ENCODE measurements around the gene DOCK9.

Gene DOCK9

GRCh38 chr13:98972059-98972458 is 5.8 kb downstream of the DOCK9 start:
- no peak for DNase-seq

DNA sequence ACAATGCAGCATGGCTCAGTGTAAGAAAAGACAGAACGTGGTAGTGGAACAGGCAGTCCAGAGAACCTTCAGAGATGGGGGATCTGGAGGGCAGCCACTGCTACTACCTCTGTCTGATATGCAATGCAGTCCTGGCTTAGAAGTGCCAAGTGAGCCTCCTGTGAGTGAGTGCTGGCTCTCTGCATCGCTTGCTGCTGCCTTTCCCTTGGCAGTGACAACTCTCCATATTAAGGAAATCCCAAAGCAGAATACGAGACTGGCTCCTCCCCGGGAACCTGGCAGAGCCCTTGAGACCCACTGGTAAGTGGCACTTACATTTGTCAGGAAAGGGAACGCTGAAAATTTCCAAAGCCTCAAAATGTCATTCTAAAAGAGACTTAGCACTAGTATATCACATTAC is 7.5 kb downstream of the DOCK9 start:
- DNase-seq, result no peak

GRCh38 chr13:98967491-98967890 is 10.4 kb downstream of the DOCK9 start:
- no peak for DNase-seq

DNA sequence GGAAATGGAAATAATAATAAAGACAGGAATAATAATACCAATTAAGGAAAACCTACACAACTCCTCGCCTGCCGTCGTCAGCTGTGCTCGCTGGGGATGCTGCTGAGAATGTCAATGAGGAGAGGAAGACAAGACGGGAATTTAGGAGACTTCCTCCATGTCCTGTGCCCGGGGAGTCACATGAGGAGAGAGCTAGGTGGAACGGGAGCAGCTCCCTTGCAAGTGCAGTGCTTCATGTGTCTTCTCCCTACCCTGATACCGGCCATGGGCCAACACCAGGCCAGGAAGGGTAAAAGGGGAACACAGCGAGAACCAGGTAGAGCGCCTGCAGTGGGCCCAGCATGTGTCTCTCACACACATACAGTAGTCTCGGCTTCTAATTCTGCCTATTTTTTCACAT is 11.8 kb downstream of the DOCK9 start:
- no peak for DNase-seq

DNA sequence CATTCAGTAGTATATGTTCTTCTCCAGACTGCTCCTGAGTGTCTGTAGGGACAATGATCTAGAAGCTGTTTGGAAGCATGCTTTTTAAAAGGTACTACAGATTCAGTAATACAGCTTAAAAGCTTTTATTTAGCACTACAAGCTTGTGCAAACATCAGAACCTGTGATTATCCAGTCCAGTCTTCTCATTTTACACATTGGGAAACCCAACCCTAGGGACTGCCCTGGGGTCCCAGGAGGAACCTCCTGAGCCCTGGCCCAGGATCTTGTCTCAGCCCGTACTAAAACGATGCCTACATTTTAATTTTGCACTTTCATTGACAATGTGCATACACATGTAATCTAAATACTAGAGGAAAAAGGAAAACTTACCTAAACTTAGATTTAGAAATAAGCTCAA is 12.5 kb downstream of the DOCK9 start:
- no peak for DNase-seq

GRCh38 chr13:98963917-98964316 is 13.9 kb downstream of the DOCK9 start:
- no peak for DNase-seq

GRCh38 chr13:98962901-98963590 is 14.8 kb downstream of the DOCK9 start:
- no peak for DNase-seq

DNA sequence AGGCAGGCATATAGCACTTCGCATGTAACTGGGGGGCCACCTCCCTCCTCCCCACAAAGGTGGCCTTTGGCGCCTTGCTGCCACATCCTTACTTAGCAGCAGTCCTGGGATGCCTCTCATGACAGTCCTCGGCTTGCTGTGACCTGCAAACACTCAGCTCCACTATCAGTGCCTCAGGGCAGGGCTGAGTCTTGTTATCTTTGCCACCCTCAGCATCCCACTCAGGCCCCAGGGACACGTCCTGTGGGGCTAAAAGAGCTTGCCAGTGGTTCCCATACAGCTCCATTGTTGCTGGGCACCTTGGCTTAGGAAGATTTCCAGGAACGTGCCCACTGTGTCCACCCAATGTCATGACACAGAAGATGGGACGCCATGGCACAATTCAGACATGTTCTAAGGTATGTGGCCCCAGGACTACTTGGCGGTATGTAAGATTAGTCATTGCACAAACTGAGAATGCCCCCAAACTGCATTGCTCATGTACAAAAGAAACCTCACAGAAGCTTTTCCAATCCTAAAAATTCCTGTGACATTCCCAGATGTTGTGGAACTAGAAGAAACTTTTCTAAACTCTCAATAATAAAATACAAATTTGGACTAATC is 16.3 kb downstream of the DOCK9 start:
- DNase-seq, result no peak

DNA sequence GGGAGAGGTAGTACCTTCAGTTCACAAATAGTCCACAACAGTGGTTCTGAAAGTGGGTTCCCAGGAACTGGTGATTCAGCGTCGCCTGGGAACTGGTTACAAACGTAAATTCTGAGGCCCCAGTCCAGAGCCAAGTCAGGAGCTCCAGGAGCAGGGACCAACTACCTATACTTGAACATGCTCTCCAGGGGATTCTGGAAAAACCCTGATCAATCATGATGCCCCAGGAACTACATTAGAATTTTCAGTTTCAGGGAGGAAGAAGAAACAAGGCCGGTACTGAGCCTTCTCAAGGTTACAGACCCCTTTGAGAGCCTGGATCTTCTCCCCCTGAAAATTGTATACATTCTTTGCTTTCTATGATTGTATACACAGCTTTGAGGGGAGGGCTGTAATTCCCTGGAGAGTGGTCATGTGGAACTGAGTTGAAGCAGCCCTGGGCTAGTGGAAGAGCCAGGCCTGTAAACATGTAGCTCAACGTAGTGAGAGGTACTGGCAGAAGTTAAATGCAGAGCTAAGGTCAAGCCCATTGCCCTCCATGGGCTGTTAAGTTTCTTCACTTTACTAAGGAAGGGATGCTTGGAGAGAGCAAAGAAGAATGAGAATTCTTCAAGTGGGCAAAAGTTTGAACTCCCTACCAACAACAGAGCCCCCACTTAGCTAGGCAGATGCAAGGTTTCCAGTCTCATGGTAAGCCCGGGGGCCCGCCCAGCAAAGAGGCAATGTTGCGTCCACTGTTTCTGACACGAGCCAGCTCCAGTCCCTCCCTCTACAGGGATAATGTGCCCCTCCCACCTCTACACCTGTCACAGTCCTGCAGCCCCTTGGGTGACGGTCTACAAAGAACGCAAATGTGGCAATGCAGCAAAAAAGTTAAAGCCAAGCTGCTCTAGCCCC is 17.0 kb downstream of the DOCK9 start:
- DNase-seq, result no peak

- no peak for DNase-seq
These were observed 17.9 kb downstream of the DOCK9 start for GRCh38 chr13:98959786-98960605.

DNA sequence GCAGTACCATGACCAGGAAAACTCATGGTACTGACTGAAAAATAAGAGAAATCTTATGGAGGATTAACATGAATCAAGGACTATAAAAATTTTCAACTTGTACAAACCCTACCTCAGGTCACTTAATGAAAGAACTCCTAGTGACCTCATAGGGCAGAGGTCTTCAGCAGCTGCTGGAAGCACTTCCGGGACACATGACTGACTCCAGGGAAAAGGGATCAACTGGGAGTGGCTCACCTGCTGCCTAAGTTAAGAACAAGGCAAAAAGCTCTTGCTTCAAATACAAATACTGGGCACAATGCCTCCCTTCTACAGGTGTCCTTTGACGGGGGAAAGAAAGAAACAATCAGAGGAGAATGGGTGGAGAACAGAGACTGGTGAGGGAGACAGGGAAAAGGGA is 18.6 kb downstream of the DOCK9 start:
- no peak for DNase-seq

DNA sequence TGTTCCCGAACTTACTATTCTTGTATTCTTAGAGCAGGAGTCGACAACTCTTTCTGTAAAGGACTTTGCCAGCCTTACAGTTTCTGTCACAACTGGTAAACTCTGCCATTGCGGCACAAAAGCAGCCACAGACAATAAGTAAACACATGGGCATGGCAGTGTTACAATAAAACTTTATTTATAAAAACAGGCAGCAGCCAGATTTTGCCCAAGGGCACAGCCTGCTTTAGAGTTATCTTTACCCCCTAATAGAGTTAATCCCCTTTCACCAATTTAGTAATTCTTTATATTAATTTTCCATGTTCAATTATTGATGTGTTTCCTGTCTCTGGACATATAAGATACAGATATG is 19.4 kb downstream of the DOCK9 start:
- no peak for DNase-seq

DNA sequence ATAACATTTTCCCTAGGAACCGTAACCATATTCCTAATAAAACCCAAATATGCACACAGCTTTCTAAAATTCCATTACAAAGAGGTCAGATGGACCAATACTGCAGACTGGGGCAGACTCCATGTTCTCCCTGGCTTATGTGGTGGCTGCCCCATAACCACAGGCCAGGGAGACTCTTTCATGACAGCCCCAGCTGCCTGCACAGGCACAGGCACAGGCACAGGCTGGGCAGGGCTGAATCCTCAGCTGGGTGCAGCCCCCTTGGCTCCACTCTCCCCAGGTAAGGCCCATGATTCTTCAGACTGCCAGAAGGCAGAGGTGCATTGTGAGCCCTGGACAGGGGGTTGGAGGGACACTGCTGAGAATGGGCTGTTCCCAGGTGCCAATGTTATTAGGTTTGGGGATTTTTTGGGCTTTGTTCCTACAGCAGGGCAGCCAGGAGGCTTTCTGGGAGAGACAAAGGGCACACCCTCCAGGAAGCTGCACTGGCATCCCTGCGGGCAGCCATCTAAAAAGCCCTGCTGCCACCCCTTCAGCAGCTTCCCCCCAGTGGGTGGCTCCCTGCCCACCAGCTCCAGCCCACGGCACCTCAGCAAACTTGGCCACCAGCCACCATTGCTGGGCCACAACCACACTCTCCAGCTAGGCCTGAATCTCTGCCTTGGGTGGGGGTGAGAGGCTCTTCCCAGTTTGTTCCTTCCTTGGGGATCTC is 20.0 kb downstream of the DOCK9 start:
- no peak for DNase-seq

- DNase-seq, result no peak
These were observed 22.5 kb downstream of the DOCK9 start for GRCh38 chr13:98955336-98955735.

DNA sequence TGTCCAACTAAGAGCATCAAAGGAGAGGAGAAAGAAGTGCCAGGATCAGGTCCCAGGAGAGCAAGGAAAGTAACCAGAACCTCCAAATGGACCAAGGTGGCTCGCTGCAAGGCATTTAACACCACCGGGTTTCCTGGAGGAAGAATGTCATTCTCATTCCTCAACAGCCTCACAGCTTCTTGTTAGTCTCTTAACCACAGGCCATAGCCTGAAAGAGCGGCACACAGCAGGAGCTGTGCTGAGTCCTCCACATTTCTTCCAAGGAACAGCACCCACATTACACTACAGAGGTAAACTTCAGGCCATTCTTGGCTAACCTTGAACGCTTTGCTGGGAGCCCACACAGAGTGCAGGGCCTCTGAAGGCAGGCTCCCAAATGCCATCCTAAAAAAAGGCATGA is 23.6 kb downstream of the DOCK9 start:
- no peak for DNase-seq

DNA sequence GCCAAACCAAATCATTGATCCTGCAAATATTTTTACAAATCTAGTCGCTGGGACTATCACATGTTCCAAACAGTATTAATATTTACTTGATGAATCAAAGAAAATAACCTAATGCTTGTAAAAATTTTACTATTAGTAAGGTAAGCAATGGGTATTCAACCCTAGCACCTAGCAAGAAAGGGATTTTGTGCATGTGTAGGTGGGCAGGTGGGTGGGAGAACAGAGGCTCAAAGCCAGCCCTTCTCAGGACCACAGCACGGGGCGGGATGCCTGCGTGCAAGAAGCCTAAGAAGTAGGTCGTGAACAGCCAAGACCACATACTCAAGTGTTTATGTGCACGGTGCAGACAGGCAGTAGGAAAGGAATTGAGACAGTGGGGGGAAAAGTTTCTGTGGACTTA is 26.6 kb downstream of the DOCK9 start:
- no peak for DNase-seq

GRCh38 chr13:98950705-98951104 is 27.2 kb downstream of the DOCK9 start:
- no peak for DNase-seq

DNA sequence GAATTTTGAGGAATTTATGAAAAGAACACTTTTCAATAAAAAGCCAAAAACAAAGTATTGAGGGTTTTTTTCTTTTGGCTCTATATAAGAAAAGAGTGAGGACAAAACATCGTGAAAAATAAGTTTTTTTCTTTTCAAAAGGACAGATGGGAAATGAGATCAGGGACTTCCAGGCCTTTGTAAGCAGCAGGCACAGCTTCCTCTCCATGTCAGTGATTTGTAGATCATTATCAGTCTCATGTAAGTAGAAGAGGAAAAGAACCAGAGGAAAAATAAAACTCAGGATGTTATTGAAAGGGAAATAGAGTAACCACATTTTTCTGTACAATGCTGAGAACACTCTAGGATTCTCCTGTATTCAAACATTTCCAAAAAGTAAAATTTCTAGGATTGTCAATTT is 29.9 kb downstream of the DOCK9 start:
- no peak for DNase-seq

GRCh38 chr13:98945863-98946605 is 31.8 kb downstream of the DOCK9 start:
- DNase-seq, result no peak

- no peak for DNase-seq
These were observed 33.5 kb downstream of the DOCK9 start for GRCh38 chr13:98944336-98944735.

GRCh38 chr13:98942997-98943396 is 34.9 kb downstream of the DOCK9 start:
- no peak for DNase-seq

- no peak for DNase-seq
These were observed 35.4 kb downstream of the DOCK9 start for GRCh38 chr13:98942485-98942884.

Measured in SW 1271 (cell line).